ENCODE data around the gene IP6K2.
A peak's percentile ranks its signal among the peaks of the same experiment; 100 is the strongest.
"Not testable (repeated sequence)": the region's sequence is repeated elsewhere in the genome, so short reads cannot be mapped to it uniquely, and the experiment has no call there.

Gene IP6K2

DNA sequence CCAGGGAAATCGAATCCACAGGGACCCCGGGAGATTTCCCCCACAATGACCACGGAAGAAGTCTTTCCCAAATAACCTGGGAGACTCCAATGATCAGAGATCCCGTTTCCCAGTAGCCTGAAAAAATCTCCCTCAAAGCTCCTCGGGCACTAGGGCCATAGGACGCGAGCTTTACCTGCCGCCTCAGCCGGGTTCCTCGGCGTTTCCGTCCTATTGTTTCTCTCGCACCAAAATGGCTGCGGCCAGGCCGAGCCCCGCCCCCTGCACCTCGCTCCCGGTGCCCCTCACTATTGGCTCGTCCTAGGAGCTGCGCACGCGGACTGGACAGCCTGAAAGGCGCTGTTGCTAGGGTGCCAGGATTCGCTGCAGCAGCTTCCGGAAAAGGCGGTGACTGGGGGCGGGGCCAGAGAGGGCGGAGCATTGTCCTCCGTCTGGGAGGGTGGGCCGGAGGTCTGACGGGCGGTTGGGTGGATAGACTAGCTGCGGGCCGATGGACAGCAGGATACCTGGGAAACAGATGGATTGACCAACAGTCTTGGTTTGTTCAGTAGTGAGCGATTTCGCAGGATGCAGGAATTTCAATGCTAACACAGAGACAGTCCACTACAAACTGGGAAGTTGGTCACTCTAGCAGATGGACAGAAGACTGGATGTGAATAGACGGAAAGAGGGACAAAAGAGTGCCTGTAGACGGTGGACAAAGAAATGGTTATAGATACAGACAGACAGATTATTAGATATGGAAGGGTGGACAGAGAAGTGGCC is at the start of gene IP6K2:
Gene IP6K2 (minus strand): TSS at position 240 of the 765 bp plus-strand sequence. CDS start 21,930 bp downstream, outside the sequence.
- peak; percentile 99 for DNase-seq

DNA sequence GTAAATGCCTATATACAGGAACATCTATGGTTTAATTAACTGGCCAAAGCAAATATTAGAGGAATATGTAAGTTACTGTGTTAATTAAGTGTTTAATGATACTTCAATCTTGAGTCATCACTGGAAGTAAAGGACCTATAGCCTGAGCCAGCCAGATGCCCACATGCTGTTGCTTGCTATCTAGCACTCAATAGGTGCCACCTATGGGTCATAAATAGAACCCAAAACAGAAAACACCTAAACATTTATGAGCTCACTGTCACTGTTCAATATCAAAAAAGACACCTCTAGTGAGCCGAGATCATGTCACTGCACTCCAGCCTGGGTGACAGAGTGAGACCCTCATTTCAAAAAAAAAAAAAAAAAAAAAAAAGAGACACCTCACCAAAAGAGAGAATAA is 48.4 kb upstream of the IP6K2 start:
- DNase-seq: peak; percentile 56

- no peak for DNase-seq
These were observed 45.8 kb upstream of the IP6K2 start for GRCh38 chr3:48762816-48763215.

DNA sequence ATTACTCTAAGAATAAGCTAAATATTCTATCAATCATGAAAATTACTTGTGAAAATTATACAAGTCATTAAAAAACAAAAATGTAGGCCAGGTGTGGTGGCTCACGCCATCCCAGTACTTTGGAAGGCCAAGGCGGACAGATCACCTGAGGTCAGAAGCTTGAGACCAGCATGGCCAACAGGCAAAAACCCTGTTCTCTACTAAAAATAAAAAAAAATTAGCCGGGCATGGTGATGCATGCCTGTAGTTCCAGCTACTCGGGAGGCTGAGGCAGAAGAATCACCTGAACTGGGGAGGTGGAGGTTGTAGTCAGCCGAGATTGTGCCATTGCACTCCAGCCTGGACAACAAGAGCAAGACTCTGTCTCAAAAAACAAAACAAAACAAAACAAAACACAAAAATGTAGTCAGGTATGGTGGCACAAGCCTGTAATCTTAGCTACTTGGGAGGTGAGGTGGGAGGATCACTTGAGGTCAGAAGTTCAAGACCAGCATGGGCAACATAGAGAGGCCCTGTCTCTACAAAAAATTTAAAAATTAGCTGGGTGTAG is 43.0 kb upstream of the IP6K2 start:
- DNase-seq: not testable (repeated sequence)

- not testable (repeated sequence) for DNase-seq
These were observed 42.5 kb upstream of the IP6K2 start for GRCh38 chr3:48759531-48759930.

GRCh38 chr3:48759071-48759470 is 42.0 kb upstream of the IP6K2 start:
- no peak for DNase-seq

GRCh38 chr3:48756640-48757039 is 39.6 kb upstream of the IP6K2 start:
- DNase-seq: no peak

DNA sequence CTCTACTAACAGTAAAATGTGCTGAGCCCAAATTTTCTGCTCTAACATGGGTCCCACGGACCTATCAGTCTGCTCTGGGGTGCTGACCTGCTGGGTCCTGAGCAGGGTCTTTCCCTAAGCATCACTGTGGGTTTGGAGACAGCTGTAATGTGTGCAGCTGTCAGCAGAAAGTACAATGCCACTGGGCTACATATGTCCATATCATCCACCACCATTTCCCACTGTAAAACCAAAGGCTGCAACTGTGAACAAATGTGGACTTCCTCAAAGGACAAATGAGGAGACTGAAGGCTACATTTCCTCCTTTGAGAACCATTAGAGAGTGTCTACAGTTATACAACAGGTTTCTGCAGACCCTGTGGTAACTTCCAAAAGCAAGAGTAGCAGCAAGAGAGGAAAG is 33.8 kb upstream of the IP6K2 start:
- no peak for DNase-seq

DNA sequence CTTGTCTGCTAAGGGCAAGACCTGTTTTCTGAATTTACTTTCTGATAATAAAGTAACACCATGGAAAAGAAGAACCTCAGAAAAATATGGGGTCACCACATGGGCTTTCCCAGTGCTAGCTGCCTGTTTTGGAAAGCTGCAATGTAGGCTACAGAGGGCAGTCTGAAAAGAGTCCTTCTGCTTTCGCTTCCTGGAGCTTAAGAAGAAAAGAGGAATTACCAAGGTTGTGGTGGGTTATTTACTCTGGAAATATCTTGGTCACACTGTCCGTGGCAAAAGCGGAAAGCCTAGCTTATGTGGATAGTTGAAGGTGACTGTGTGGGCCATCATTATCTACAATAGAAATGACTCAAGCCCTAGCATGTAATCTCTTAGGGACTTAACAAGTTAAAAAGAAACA is 31.7 kb upstream of the IP6K2 start:
- DNase-seq: no peak

- no peak for DNase-seq
These were observed 30.7 kb upstream of the IP6K2 start for GRCh38 chr3:48747706-48748105.

- no peak for DNase-seq
These were observed 30.1 kb upstream of the IP6K2 start for GRCh38 chr3:48747015-48747615.

- DNase-seq: no peak
These were observed 26.8 kb upstream of the IP6K2 start for GRCh38 chr3:48743773-48744172.

GRCh38 chr3:48741226-48741625 is 24.2 kb upstream of the IP6K2 start:
- DNase-seq: not testable (repeated sequence)

DNA sequence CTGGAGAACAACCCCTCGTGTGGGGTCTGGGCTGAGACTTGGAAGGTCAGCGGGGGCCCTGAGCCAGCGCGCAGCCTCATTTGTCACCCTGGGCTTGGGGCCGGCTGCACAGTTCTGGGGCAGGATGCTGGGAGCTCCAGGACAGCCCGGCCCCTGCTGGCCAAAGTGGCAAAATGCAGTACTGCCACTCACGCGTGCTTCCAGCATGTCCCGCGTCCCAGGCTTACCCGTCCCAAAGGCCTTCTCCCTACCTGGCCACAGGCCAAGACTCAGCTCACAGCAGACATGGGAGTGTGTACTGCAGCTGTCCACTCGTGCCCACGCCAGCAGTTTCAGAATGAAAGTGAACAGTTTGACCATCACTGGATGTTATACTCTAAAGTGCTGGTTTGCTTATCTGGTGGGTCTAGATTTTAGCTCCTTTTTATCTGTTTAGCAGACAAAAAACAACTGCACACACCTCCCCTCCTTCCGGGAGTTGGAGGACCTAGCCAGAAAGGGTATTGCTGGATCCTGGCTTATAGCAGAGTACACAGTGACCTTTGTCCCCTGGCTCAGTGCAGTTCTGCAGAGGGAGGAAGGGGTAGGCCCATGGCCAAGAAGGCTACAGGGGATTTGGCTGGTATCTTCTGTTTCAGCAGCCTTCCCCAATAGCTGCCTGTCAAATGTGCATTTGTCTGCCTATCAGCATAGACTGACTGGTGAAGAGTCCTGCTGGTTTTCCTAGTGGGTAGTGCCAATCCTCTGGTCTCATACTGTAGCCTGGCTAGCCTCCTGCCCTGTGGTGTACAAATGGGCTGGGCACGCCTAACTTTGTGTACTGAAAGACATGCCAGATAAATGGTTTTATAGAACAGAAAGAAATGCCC is 23.2 kb upstream of the IP6K2 start:
- DNase-seq: peak; percentile 86

GRCh38 chr3:48739617-48739954 is 22.6 kb upstream of the IP6K2 start:
- DNase-seq: no peak

GRCh38 chr3:48738926-48739616 is 22.1 kb upstream of the IP6K2 start:
- no peak for DNase-seq

- no peak for DNase-seq
These were observed 21.1 kb upstream of the IP6K2 start for GRCh38 chr3:48738144-48738536.

DNA sequence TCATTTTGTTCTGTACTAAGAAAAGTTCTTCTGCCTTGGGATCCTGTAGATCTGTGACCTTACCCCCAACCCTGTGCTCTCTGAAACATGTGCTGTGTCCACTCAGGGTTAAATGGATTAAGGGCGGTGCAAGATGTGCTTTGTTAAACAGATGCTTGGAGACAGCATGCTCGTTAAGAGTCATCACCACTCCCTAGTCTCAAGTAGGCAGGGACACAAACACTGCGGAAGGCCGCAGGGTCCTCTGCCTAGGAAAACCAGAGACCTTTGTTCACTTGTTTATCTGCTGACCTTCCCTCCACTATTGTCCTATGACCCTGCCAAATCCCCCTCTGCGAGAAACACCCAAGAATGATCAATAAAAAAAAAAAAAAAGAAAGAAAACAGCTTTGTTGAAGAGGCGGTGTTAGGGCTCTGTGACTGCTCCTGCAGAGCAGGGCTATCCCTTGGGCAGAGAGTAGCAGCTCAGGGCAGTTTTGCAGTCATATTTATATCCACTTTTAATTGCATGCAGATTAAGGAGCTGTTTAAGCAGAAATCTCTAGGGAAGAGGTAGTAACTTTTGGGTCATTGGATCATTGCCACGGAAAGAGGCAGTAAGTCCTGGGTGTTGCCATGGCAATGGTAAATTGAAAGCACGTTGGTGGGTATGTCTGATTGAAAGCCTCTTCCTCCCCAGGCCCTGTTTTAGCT is 18.2 kb upstream of the IP6K2 start:
- DNase-seq: not testable (repeated sequence)

GRCh38 chr3:48734541-48734940 is 17.5 kb upstream of the IP6K2 start:
- not testable (repeated sequence) for DNase-seq

DNA sequence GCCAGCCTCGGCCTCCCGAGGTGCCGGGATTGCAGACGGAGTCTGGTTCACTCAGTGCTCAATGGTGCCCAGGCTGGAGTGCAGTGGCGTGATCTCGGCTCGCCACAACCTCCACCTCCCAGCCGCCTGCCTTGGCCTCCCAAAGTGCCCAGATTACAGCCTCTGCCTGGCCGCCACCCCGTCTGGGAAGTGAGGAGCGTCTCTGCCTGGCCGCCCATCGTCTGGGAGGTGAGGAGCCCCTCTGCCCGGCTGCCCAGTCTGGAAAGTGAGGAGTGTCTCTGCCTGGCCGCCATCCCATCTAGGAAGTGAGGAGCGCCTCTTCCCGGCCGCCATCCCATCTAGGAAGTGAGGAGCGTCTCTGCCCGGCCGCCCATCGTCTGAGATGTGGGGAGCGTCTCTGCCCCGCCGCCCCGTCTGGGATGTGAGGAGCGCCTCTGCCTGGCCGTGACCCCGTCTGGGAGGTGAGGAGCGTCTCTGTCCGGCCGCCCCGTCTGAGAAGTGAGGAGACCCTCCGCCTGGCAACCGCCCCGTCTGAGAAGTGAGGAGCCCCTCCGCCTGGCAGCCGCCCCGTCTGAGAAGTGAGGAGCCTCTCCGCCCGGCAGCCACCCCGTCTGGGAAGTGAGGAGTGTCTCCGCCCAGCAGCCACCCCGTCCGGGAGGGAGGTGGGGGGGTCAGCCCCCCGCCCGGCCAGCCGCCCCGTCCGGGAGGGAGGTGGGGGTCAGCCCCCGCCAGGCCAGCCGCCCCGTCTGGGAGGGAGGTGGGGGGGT is 16.9 kb upstream of the IP6K2 start:
- not testable (repeated sequence) for DNase-seq

- no peak for DNase-seq
These were observed 10.5 kb upstream of the IP6K2 start for GRCh38 chr3:48727511-48727910.
